Hepatocyte (in vitro differentiated cells): ENCODE measurements around the gene PLCL1.

Source experiments
- CTCF ChIP-seq: fragments of 200-600 bp; sonication (generic); IDR thresholded peaks from 2 replicates; pipeline ENCODE4 v1.5.1; 2016; ENCODE audit warnings: antibody characterized with exemption, mild to moderate bottlenecking; ENCODE audit not compliant: poor library complexity
- EZH2 ChIP-seq: fragments of 200-600 bp; sonication (generic); IDR thresholded peaks from 2 replicates; pipeline ENCODE4 v1.6.1; 2016; ENCODE audit warnings: antibody characterized with exemption, mild to moderate bottlenecking, borderline replicate concordance

GRCh38 chr2:197879812-197880408 is 75.5 kb downstream of the PLCL1 start:
- TF ChIP-seq CTCF (no peak), EZH2 (no peak)
